GM12891 (cell line): ENCODE measurements around the gene TBX4.

Experiments used
- POLR2A ChIP-seq: IDR thresholded peaks from 2 replicates; pipeline ENCODE4 v1.6.1; 2011; ENCODE audit warnings: low read depth, low read length, control low read depth
- POLR2AphosphoS5 ChIP-seq: IDR thresholded peaks from 2 replicates; pipeline ENCODE4 v1.6.1; 2011; ENCODE audit warnings: low read depth, low read length, control low read depth
- TAF1 ChIP-seq: IDR thresholded peaks from 2 replicates; pipeline ENCODE4 v1.6.1; 2011; ENCODE audit warnings: low read depth, low read length, control low read depth

- TF ChIP-seq TAF1 (no peak), POLR2A (no peak), POLR2AphosphoS5 (no peak)
These were observed 13.5 kb downstream of the TBX4 start for GRCh38 chr17:61465550-61466237.
